ENCODE data around the gene DNAH10. TPM values are rescaled to one million over a fixed set of nuclear protein-coding genes. Genes with fewer than 3 reads are reported as not detected.

Gene DNAH10
- total and polyA plus RNA-seq, 2 experiments from 2014 or later, result 0.22 to 0.60 TPM

DNA sequence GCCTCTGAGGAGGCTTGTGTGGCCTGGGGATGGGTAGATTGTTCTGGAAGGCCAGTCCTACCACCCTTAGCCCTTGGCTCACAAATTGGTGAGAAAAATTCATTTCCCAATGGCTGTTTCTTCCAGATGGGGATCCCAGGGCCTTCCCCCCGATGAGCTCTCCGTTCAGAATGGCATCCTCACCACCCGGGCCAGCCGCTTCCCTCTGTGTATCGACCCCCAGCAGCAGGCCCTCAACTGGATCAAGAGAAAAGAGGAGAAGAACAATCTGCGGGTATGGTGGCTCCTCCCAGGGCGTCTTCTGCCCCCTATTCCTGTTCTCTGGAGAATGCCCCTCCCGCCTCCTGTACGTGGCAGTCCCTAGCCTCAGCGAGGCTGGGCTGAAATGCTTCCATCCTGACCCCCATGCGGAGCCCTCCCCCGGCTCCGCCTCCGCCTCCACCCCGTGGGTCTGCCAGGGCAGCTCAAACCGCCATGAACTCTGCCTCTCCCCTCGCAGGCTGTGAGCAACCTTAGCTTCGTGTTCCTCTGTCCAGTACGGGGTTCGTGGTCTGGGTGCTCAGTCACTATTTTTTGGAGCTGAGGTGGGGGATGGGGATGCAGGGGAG lies 152.7 kb downstream of the DNAH10 start:
- TF ChIP-seq, protein P1, sequence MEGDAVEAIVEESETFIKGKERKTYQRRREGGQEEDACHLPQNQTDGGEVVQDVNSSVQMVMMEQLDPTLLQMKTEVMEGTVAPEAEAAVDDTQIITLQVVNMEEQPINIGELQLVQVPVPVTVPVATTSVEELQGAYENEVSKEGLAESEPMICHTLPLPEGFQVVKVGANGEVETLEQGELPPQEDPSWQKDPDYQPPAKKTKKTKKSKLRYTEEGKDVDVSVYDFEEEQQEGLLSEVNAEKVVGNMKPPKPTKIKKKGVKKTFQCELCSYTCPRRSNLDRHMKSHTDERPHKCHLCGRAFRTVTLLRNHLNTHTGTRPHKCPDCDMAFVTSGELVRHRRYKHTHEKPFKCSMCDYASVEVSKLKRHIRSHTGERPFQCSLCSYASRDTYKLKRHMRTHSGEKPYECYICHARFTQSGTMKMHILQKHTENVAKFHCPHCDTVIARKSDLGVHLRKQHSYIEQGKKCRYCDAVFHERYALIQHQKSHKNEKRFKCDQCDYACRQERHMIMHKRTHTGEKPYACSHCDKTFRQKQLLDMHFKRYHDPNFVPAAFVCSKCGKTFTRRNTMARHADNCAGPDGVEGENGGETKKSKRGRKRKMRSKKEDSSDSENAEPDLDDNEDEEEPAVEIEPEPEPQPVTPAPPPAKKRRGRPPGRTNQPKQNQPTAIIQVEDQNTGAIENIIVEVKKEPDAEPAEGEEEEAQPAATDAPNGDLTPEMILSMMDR (IDR thresholded peaks at IDR 0.05; ENCODE audit: poor library complexity), result no peak
- TF ChIP-seq EZH2 (IDR thresholded peaks at IDR 0.05; ENCODE audit: borderline replicate concordance), result no peak
- TF ChIP-seq EZH2phosphoT487 (IDR thresholded peaks at IDR 0.05; ENCODE audit: low read depth, severe bottlenecking, unreplicated experiment), result no peak
- no peaks in the 10 kb centered on the region for H3K79me2 ChIP-seq
- H2AFZ ChIP-seq, result no peak overlapping the region
- no peak overlapping the region for H3K27ac ChIP-seq
- no peaks in the 10 kb centered on the region for H4K20me1 ChIP-seq (ENCODE audit: insufficient read depth, poor library complexity, severe bottlenecking)
- H3K9me3 ChIP-seq (ENCODE audit: low read depth), result no peaks in the 10 kb centered on the region
- H3K36me3 ChIP-seq (replicated peaks; ENCODE audit: insufficient read depth, low read depth), result no peaks in the 10 kb centered on the region
- DNase-seq (ENCODE audit: low spot score), result no peak
- WGBS (ENCODE audit: low lambda C conversion rate, missing lambda C conversion rate), result 76% methylated on average over 15 of the region's 20 CpGs
- no peaks in the 10 kb centered on the region for H3K9me2 ChIP-seq (replicated peaks; ENCODE audit: insufficient read depth)
- no peak overlapping the region for H3K4me2 ChIP-seq
- no peaks in the 10 kb centered on the region for H3K4me1 ChIP-seq (ENCODE audit: insufficient read depth)
- H3K27me3 ChIP-seq, result no peaks in the 10 kb centered on the region
- H3K4me3 ChIP-seq, result no peak overlapping the region

DNA sequence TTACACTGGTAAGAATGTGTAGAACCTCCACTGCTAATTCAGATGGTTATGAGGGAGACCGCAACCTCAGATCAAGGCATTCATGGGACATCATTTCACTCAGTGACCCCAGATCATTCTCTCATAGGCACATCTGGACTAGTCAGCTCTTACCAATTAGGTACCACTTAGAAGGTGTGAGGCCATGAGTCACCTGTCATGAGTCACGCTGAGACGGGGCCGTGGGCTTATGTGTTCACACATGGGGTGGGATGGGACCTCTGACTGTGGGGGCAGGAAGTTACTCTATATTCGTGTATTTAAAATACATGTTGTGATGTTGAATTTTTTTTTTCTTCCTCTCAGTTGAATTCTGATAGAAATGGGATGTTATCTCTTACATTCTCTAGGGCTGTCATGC lies 154.6 kb downstream of the DNAH10 start:
- no peaks in the 10 kb centered on the region for H4K20me1 ChIP-seq (ENCODE audit: insufficient read depth, poor library complexity, severe bottlenecking)
- no peak overlapping the region for H3K27ac ChIP-seq
- WGBS (ENCODE audit: low lambda C conversion rate, missing lambda C conversion rate), result 76% methylated on average over 5 of the region's 5 CpGs
- no peak for DNase-seq (ENCODE audit: low spot score)
- no peaks in the 10 kb centered on the region for H3K4me1 ChIP-seq (ENCODE audit: insufficient read depth)
- no peaks in the 10 kb centered on the region for H3K9me3 ChIP-seq (ENCODE audit: low read depth)
- no peaks in the 10 kb centered on the region for H3K79me2 ChIP-seq
- H3K27me3 ChIP-seq, result no peaks in the 10 kb centered on the region
- H3K36me3 ChIP-seq (replicated peaks; ENCODE audit: insufficient read depth, low read depth), result no peaks in the 10 kb centered on the region
- H2AFZ ChIP-seq, result no peak overlapping the region
- H3K9me2 ChIP-seq (replicated peaks; ENCODE audit: insufficient read depth), result no peaks in the 10 kb centered on the region
- no peak for TF ChIP-seq EZH2 (IDR thresholded peaks at IDR 0.05; ENCODE audit: borderline replicate concordance)
- no peak for TF ChIP-seq EZH2phosphoT487 (IDR thresholded peaks at IDR 0.05; ENCODE audit: low read depth, severe bottlenecking, unreplicated experiment)
- TF ChIP-seq, protein P1 (IDR thresholded peaks at IDR 0.05; ENCODE audit: poor library complexity), result no peak
- no peak overlapping the region for H3K4me3 ChIP-seq
- H3K4me2 ChIP-seq, result no peak overlapping the region

DNA sequence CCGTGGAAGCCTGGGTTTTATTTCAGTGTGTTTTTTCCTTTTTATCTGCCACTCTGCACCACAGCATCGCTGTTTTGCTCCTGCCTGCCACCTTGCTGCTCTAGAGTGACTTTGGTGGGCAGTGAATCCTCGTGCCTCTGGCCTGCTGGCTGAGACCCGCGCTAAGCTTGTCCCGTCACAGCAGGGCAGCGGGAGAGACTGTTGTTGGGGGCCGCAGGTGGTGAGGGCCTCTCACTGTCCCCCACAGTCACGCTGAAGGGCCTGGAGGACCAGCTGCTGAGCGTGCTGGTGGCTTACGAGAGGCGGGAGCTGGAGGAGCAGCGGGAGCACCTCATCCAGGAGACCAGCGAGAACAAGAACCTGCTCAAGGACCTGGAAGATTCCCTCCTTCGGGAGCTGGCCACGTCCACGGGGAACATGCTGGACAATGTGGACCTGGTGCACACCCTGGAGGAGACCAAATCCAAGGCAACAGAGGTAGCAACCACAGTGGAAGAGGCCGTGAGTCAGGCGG lies 155.3 kb downstream of the DNAH10 start:
- Histone ChIP-seq H3K27ac (no peak overlapping the region), H3K4me2 (no peak overlapping the region), H3K27me3 (no peaks in the 10 kb centered on the region), H3K36me3 (replicated peaks; ENCODE audit: insufficient read depth, low read depth) (no peaks in the 10 kb centered on the region), H2AFZ (no peak overlapping the region), H3K79me2 (no peaks in the 10 kb centered on the region), H3K4me3 (no peak overlapping the region), H3K4me1 (ENCODE audit: insufficient read depth) (no peaks in the 10 kb centered on the region), H4K20me1 (ENCODE audit: insufficient read depth, poor library complexity, severe bottlenecking) (no peaks in the 10 kb centered on the region), H3K9me2 (replicated peaks; ENCODE audit: insufficient read depth) (no peaks in the 10 kb centered on the region), H3K9me3 (ENCODE audit: low read depth) (no peaks in the 10 kb centered on the region)
- 93% methylated on average over 19 of the region's 19 CpGs for WGBS (ENCODE audit: low lambda C conversion rate, missing lambda C conversion rate)
- DNase-seq (ENCODE audit: low spot score), result no peak
- no peak for TF ChIP-seq EZH2 (IDR thresholded peaks at IDR 0.05; ENCODE audit: borderline replicate concordance)
- TF ChIP-seq, protein P1 (IDR thresholded peaks at IDR 0.05; ENCODE audit: poor library complexity), result no peak
- no peak for TF ChIP-seq EZH2phosphoT487 (IDR thresholded peaks at IDR 0.05; ENCODE audit: low read depth, severe bottlenecking, unreplicated experiment)
